Endodermal cell (in vitro differentiated cells): ENCODE results near the gene CD44. TPM values are rescaled to one million over a fixed set of nuclear protein-coding genes. Genes with fewer than 3 reads are reported as not detected.

Experiments used
- DNase-seq: peaks from one replicate; pipeline ENCODE4 v3.0.0-alpha.2; 2017
- H3K27ac ChIP-seq: 2 replicates; pipeline ENCODE4 v1.5.1; 2013; ENCODE audit warnings: mild to moderate bottlenecking, low read depth, low read length, moderate library complexity
- H3K27me3 ChIP-seq: 2 replicates; pipeline ENCODE4 v1.6.1; 2013; ENCODE audit warnings: mild to moderate bottlenecking, low read length, moderate library complexity; ENCODE audit not compliant: insufficient read depth, control insufficient read depth, poor library complexity, severe bottlenecking
- H3K36me3 ChIP-seq: 2 replicates; pipeline ENCODE4 v1.7.0; 2013; ENCODE audit warnings: mild to moderate bottlenecking, low read length, moderate library complexity; ENCODE audit not compliant: control insufficient read depth, insufficient read depth
- H3K4me1 ChIP-seq: one replicate; pipeline ENCODE4 v1.7.0; 2013; ENCODE audit warnings: low read length; ENCODE audit not compliant: control insufficient read depth, insufficient read depth
- H3K4me3 ChIP-seq: 2 replicates; pipeline ENCODE4 v1.5.1; 2013; ENCODE audit warnings: mild to moderate bottlenecking, low read length, moderate library complexity
- H3K9ac ChIP-seq: 2 replicates; pipeline ENCODE4 v1.6.1; 2013; ENCODE audit warnings: mild to moderate bottlenecking, low read length, moderate library complexity; ENCODE audit not compliant: poor library complexity, severe bottlenecking; ENCODE audit errors: extremely low read depth
- H3K9me3 ChIP-seq: 2 replicates; pipeline ENCODE4 v1.6.1; 2013; ENCODE audit warnings: mild to moderate bottlenecking, low read length, moderate library complexity; ENCODE audit not compliant: control insufficient read depth
- H3K27ac Mint-ChIP-seq: 2 replicates; pipeline ENCODE4 v1.8.0; 2020; ENCODE audit warnings: mixed read lengths
- H3K27me3 Mint-ChIP-seq: 2 replicates; pipeline ENCODE4 v1.8.0; 2021; ENCODE audit warnings: mild to moderate bottlenecking, mixed read lengths; ENCODE audit not compliant: insufficient read depth
- H3K36me3 Mint-ChIP-seq: 2 replicates; pipeline ENCODE4 v1.8.0; 2020; ENCODE audit warnings: low read depth, mixed read lengths
- H3K4me1 Mint-ChIP-seq: 2 replicates; pipeline ENCODE4 v1.8.0; 2020; ENCODE audit warnings: mixed read lengths
- H3K4me3 Mint-ChIP-seq: 2 replicates; pipeline ENCODE4 v1.8.0; 2020; ENCODE audit warnings: mild to moderate bottlenecking, moderate library complexity, mixed read lengths
- H3K9me3 Mint-ChIP-seq: 2 replicates; pipeline ENCODE4 v1.8.0; 2020; ENCODE audit warnings: mild to moderate bottlenecking, mixed read lengths
- CTCF ChIP-seq: fragments of 200-600 bp; sonication (generic); conservative IDR thresholded peaks from 2 replicates; pipeline ENCODE4 v1.5.0; 2021; ENCODE audit warnings: antibody characterized with exemption, mild to moderate bottlenecking
- WGBS, 2 experiments: methylation state at CpG; one replicate each; pipeline versions ENCODE4 v1.1.5 to v1.1.7; 2013; ENCODE audit warnings: missing lambda C conversion rate in 2 of 2, mixed read lengths in 1 of 2; ENCODE audit not compliant: insufficient coverage in 1 of 2, insufficient read length in 1 of 2; 5-methylcytosine and 5-hydroxymethylcytosine counted together
- total RNA-seq, 2 donors: library from RNA; stranded (reverse); fragmentation: NEBNext Ultra II Directional in 1 of 2; extraction: Animal tissue kit (Norgen Biotek cat#: 25700) in 1 of 2; gene quantifications; 2 replicates in 1 of 2; 3 replicates in 1 of 2; pipeline ENCODE4 v1.2.1, GENCODE V29; 2021

CD44 gene
- total RNA-seq, 2 donors from 2014 or later = 1.2 to 4.6 TPM

- Histone ChIP-seq H3K4me1 (peaks cover 10% of the 10 kb centered on the region), H3K27me3 (peaks cover 5% of the 10 kb centered on the region), H3K36me3 (no peaks in the 10 kb centered on the region), H3K9ac (no peak overlapping the region), H3K9me3 (no peaks in the 10 kb centered on the region), H3K27ac (no peak overlapping the region), H3K4me3 (no peak overlapping the region)
- WGBS, 2 experiments = 91 to 93% methylated on average over 3 to 5 of the region's 5 CpGs
- no peak overlapping the region for H3K4me3 Mint-ChIP-seq
- TF ChIP-seq CTCF = no peak
- H3K36me3 Mint-ChIP-seq = no peaks in the 10 kb centered on the region
- H3K27ac Mint-ChIP-seq = no peak overlapping the region
- H3K27me3 Mint-ChIP-seq = peaks cover 5% of the 10 kb centered on the region
- peaks cover 14% of the 10 kb centered on the region for H3K4me1 Mint-ChIP-seq
- DNase-seq = no peak
- no peaks in the 10 kb centered on the region for H3K9me3 Mint-ChIP-seq
Observed at GRCh38 chr11:35204614-35205013, 65.6 kb downstream of the CD44 start.

GRCh38 chr11:35206616-35207015 is 67.6 kb downstream of the CD44 start:
- Mint-ChIP-seq H3K27ac (no peak overlapping the region), H3K4me3 (no peak overlapping the region)

GRCh38 chr11:35207471-35208403 is 68.8 kb downstream of the CD44 start:
- Mint-ChIP-seq H3K4me1 (peaks cover 5% of the 10 kb centered on the region), H3K27me3 (peaks cover 2% of the 10 kb centered on the region), H3K9me3 (peaks cover 5% of the 10 kb centered on the region), H3K4me3 (no peak overlapping the region), H3K36me3 (no peaks in the 10 kb centered on the region), H3K27ac (no peak overlapping the region)
- TF ChIP-seq CTCF = no peak
- H3K4me1 ChIP-seq = peaks cover 5% of the 10 kb centered on the region
- H3K36me3 ChIP-seq = no peaks in the 10 kb centered on the region
- H3K9me3 ChIP-seq = peaks cover 5% of the 10 kb centered on the region
- no peak overlapping the region for H3K9ac ChIP-seq
- H3K27ac ChIP-seq = no peak overlapping the region
- H3K4me3 ChIP-seq = no peak overlapping the region
- 89 to 96% methylated on average over 7 to 10 of the region's 10 CpGs for WGBS, 2 experiments
- DNase-seq = no peak
- H3K27me3 ChIP-seq = peaks cover 5% of the 10 kb centered on the region

More at GRCh38 chr11:35206616-35207015, 67.6 kb downstream of the CD44 start:
- no peak for TF ChIP-seq CTCF
- Histone ChIP-seq H3K27me3 (peaks cover 5% of the 10 kb centered on the region), H3K36me3 (no peaks in the 10 kb centered on the region), H3K9ac (no peak overlapping the region), H3K9me3 (peaks cover 5% of the 10 kb centered on the region), H3K27ac (no peak overlapping the region), H3K4me1 (peaks cover 10% of the 10 kb centered on the region), H3K4me3 (no peak overlapping the region)
- no peak for DNase-seq
- Mint-ChIP-seq H3K9me3 (peaks cover 5% of the 10 kb centered on the region), H3K36me3 (no peaks in the 10 kb centered on the region), H3K27me3 (peaks cover 3% of the 10 kb centered on the region), H3K4me1 (peaks cover 14% of the 10 kb centered on the region)
- 100% methylated on average over 1 of the region's 1 CpG; no CpG with 5 or more reads in 1 of the 2 experiments for WGBS, 2 experiments
